ENCODE measurements around the gene NNT. TPM values are rescaled to one million over a fixed set of nuclear protein-coding genes. Genes with fewer than 3 reads are reported as not detected.
"Not testable (repeated sequence)": the region's sequence is repeated elsewhere in the genome, so short reads cannot be mapped to it uniquely, and the experiment has no call there.

NNT gene
- polyA plus RNA-seq, 3 donors from 2014 or later: 49.5 to 78.0 (median 60.6) TPM

DNA sequence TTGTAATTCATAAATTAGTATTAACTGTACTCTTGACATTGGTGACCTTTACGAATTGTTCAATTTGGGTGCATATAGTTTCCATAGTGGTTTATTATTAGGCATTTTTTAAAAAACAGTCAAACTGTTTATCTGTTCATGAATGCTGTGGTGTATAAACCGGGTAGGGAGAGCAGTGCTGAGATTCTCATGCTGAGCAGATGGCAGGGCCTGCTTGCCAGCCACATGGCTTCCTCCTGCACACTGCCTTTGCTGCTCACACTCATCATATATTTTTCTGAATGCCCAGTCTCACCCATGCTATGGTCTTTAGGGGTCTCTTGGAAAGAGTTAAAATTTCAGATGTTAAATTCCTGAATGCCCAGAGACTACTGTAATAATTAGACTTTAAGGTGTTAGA lies 40.8 kb downstream of the NNT start:
- peak overlapping the region in 1 of 6 donors; percentile 14 for H3K27ac Mint-ChIP-seq
- DNase-seq: no peak

DNA sequence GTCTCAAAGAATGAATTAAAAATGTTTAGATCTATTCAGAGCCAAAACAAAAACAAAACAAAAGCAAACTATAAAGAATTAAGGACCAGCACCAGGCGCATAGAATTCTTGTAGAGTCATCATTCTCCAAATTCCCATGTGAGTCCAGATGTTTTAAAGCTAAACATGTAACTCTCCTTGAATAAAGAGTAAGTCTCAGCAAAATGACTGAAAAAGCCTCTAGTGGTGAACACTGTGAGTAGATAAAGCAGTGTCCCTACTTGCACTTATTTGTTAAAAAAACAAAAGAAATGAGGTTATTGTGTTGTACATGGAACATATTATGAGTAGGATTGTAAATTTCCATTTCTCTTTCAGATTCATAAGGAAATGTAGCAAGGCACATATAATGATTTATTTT lies 44.0 kb downstream of the NNT start:
- H3K4me3 Mint-ChIP-seq: no peak overlapping the region
- peak overlapping the region in 1 of 6 donors; percentile 2 for H3K27ac Mint-ChIP-seq
- H3K36me3 Mint-ChIP-seq: peaks cover 12 to 39% (median 18%) of the 10 kb centered on the region in 3 donors
- H3K4me1 Mint-ChIP-seq: peaks cover 2 to 11% of the 10 kb centered on the region in 2 donors
- no peak for DNase-seq
- no peaks in the 10 kb centered on the region for H3K27me3 Mint-ChIP-seq (ENCODE audit: low read depth in 3 of 3)
- H3K9me3 Mint-ChIP-seq: no peaks in the 10 kb centered on the region

More for the DNA sequence above, 40.8 kb downstream of the NNT start:
- H3K27me3 Mint-ChIP-seq (ENCODE audit: low read depth in 3 of 3): no peaks in the 10 kb centered on the region
- H3K9me3 Mint-ChIP-seq: no peaks in the 10 kb centered on the region
- no peak overlapping the region for H3K4me3 Mint-ChIP-seq
- H3K36me3 Mint-ChIP-seq: peaks cover 0 to 21% (median 0%) of the 10 kb centered on the region in 3 donors
- H3K4me1 Mint-ChIP-seq: peaks cover 2 to 11% of the 10 kb centered on the region in 2 donors

DNA sequence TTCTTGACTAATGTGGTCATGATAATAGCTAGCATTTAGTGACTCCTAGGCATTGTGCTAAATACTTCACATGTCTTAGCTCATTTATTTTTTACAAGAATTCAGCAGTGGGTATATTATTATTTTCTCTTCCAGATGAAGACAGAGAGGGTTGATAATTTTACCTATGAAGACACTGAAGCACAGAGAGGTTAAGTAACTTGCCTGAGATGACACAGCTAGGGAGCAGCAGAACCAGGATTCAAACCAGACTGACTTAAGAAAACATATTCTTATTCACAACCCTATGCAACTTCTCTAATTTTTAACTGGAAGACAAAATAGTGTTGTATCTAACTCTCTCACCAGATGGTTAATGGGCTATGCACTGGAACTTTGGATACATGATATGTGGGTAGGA lies 44.8 kb downstream of the NNT start:
- no peak for DNase-seq
- Mint-ChIP-seq H3K4me1 (peaks cover 2 to 11% of the 10 kb centered on the region in 2 donors), H3K27me3 (ENCODE audit: low read depth in 3 of 3) (no peaks in the 10 kb centered on the region), H3K27ac (peak overlapping the region in 1 of 6 donors; percentile 24), H3K9me3 (no peaks in the 10 kb centered on the region), H3K4me3 (no peak overlapping the region), H3K36me3 (peaks cover 12 to 45% (median 23%) of the 10 kb centered on the region in 3 donors)

DNA sequence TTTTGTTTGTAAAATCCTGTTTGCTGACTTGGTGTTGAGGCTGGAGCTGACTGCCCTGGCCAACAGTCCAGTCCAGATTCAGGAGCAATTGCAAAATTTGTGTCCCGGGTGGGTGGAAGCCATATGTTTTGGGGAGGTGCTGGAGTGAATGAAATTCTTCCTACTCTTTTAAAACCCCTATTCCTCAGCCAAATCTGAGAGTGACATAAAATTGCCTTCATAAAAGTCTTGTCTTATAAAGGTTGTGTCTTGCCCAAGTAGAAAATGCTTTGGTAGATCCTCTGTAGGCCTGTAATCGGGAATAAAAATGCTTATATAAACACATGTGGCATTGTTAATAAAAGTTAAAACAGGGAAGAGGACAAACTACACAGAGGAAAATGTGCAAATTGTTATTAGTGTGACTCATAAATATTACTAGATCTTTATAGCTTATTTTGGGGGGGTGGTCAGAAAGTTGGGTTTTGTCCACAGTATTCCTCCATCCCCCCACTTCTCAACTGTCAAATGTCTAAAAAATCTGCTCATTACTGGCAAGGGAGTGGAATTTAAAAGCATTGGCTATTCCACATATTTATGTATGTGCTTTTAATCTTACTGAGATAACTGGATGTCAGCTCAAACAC lies 45.6 kb downstream of the NNT start:
- Mint-ChIP-seq H3K27me3 (ENCODE audit: low read depth in 3 of 3) (no peaks in the 10 kb centered on the region), H3K4me1 (peaks cover 1 to 4% of the 10 kb centered on the region in 2 donors), H3K4me3 (no peak overlapping the region), H3K36me3 (peaks cover 12 to 45% (median 23%) of the 10 kb centered on the region in 3 donors), H3K27ac (peak overlapping the region in 1 of 6 donors; percentile 32), H3K9me3 (no peaks in the 10 kb centered on the region)
- DNase-seq: no peak

DNA sequence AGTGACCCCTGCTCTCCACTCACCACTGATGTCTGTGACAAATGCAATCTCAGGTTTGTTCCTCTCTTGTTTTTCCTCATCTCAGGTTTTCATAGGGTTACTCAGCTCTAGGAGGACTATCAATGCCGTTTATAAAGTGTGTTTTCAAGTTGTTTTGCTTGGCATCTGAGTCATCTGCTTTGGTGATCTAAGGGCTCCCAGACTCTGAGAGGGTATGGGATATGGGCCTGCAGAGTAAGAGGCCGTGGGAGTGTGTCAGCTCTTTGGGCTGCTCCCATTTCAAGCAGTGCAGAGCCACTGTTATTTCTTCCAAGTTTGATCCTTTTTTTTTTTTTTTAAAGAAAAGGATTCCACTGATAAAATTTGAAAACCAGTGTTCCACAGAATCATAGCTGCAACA lies 46.3 kb downstream of the NNT start:
- no peaks in the 10 kb centered on the region for H3K27me3 Mint-ChIP-seq (ENCODE audit: low read depth in 3 of 3)
- no peaks in the 10 kb centered on the region for H3K9me3 Mint-ChIP-seq
- H3K27ac Mint-ChIP-seq: no peak overlapping the region
- no peaks in the 10 kb centered on the region for H3K4me1 Mint-ChIP-seq
- H3K36me3 Mint-ChIP-seq: peaks cover 12 to 49% (median 23%) of the 10 kb centered on the region in 3 donors
- no peak for DNase-seq
- no peak overlapping the region for H3K4me3 Mint-ChIP-seq

DNA sequence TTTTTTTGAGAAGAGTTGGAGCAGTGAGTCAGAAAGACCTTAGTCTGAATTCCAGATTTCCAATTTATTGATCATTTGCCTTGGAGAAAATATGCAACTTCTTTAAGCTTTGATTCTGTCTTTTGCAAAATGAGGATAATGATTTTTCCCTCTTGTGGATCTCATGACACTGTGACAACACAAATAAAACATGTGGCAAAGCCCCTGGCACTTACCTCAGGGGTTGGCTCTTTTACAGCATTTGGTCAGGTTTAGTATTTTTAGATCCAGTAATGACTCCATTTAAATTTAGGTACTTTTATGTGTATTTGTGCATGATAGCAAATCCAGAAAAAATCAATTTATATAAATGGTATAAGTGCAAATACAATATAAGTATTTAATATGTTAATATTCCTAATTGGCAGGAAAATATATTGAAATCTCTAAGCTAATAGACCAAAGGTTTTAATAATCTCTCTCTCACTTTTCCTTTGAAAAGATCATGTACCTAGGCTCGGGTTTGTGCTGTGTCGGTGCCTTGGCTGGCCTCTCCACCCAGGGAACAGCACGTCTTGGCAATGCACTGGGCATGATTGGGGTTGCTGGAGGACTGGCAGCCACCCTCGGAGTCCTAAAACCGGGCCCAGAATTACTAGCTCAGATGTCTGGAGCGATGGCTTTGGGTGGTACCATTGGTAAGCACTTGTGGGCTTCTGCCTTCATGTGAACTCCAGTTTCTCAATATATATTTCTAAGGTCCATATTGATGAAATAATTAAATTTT lies 49.7 kb downstream of the NNT start:
- Mint-ChIP-seq H3K4me1 (no peaks in the 10 kb centered on the region), H3K27ac (no peak overlapping the region), H3K4me3 (no peak overlapping the region), H3K27me3 (ENCODE audit: low read depth in 3 of 3) (no peaks in the 10 kb centered on the region), H3K9me3 (no peaks in the 10 kb centered on the region), H3K36me3 (peaks cover 16 to 49% (median 26%) of the 10 kb centered on the region in 3 donors)
- no peak for DNase-seq

DNA sequence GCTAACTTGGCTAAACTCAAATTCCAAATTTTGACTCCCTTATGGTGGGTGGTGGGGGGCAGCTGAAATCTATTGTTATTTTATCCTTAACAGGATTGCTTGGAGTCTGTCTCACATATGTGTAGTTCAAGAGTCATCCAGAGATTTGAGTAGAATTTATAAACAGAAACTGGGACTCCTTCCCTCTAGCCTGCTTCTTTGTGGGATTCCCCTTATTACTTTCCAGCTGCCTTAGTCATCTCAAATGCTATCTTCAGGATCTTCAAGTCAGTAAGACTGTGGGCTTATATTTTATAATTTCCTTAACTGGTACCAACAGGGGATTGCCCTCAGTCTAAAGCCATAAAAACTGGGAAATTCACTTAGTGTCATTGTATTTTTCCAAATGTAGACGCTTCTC lies 55.5 kb downstream of the NNT start:
- Mint-ChIP-seq H3K4me1 (peaks cover 0 to 9% of the 10 kb centered on the region in 2 donors), H3K9me3 (no peaks in the 10 kb centered on the region), H3K36me3 (peaks cover 27 to 48% (median 34%) of the 10 kb centered on the region in 3 donors), H3K27ac (peak overlapping the region in 2 of 6 donors; percentile 33 to 39), H3K27me3 (ENCODE audit: low read depth in 3 of 3) (no peaks in the 10 kb centered on the region), H3K4me3 (no peak overlapping the region)
- DNase-seq: no peak

DNA sequence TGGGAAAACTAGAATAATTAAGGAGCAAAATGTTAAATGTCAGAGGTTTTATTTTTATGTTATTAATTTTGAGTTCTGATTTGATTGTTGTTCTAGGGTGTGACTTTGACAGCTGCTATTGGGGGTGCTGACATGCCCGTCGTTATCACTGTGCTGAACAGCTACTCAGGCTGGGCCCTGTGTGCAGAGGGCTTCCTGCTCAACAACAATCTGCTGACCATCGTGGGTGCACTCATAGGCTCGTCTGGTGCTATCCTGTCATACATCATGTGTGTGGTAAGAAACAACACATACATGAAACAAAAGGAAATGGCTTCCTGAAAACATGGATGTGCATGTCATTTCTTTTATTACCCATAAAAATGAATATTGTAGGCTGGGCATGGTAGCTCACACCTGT lies 56.1 kb downstream of the NNT start:
- DNase-seq: no peak
- H3K36me3 Mint-ChIP-seq: peaks cover 27 to 52% (median 36%) of the 10 kb centered on the region in 3 donors
- peak overlapping the region in 2 of 6 donors; percentile 33 to 39 for H3K27ac Mint-ChIP-seq
- no peaks in the 10 kb centered on the region for H3K9me3 Mint-ChIP-seq
- no peaks in the 10 kb centered on the region for H3K27me3 Mint-ChIP-seq (ENCODE audit: low read depth in 3 of 3)
- peaks cover 0 to 15% of the 10 kb centered on the region in 2 donors for H3K4me1 Mint-ChIP-seq
- no peak overlapping the region for H3K4me3 Mint-ChIP-seq

DNA sequence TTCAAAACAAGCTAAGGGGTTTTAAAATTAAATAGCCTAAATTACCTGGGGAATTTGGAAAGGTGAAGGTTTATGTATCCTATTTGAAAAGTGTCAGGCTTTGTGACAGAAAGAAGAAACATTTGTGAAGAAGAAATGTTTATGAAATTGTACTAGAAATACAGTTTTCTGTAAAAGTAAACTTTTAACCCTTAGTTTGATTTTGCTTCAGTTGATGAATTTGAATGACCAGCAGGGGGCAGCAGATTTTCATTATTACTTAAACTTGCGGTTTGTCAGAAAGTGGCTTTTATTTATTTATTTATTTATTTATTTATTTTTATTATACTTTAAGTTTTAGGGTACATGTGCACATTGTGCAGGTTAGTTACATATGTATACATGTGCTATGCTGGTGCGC lies 58.1 kb downstream of the NNT start:
- no peak overlapping the region for H3K4me3 Mint-ChIP-seq
- no peaks in the 10 kb centered on the region for H3K27me3 Mint-ChIP-seq (ENCODE audit: low read depth in 3 of 3)
- H3K9me3 Mint-ChIP-seq: no peaks in the 10 kb centered on the region
- DNase-seq: peak in 1 of 3 donors; percentile 9
- H3K36me3 Mint-ChIP-seq: peaks cover 27 to 48% (median 36%) of the 10 kb centered on the region in 3 donors
- peaks cover 0 to 15% of the 10 kb centered on the region in 2 donors for H3K4me1 Mint-ChIP-seq
- H3K27ac Mint-ChIP-seq: no peak overlapping the region

DNA sequence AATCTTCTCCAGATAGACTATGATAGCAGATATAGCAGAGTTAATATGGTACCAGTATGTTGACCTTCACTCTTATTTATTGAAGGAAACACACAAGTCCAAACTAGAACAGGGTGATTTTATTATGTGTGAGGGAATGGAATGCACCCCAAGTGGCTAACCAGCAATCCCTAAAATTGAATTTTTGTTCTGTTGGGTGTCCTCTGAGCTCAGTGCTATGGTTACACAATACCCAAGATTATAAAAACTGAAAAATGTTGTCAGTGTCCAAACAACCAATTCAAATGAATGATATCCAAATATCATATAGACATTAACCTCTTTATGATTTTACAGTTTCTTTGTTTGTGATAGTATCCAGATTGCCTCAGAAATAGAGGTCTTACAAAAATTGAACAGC lies 60.9 kb downstream of the NNT start:
- DNase-seq: no peak
- Mint-ChIP-seq H3K27ac (no peak overlapping the region), H3K27me3 (ENCODE audit: low read depth in 3 of 3) (no peaks in the 10 kb centered on the region), H3K36me3 (peaks cover 23 to 41% (median 34%) of the 10 kb centered on the region in 3 donors), H3K4me3 (no peak overlapping the region), H3K4me1 (peaks cover 1 to 15% of the 10 kb centered on the region in 2 donors), H3K9me3 (no peaks in the 10 kb centered on the region)

DNA sequence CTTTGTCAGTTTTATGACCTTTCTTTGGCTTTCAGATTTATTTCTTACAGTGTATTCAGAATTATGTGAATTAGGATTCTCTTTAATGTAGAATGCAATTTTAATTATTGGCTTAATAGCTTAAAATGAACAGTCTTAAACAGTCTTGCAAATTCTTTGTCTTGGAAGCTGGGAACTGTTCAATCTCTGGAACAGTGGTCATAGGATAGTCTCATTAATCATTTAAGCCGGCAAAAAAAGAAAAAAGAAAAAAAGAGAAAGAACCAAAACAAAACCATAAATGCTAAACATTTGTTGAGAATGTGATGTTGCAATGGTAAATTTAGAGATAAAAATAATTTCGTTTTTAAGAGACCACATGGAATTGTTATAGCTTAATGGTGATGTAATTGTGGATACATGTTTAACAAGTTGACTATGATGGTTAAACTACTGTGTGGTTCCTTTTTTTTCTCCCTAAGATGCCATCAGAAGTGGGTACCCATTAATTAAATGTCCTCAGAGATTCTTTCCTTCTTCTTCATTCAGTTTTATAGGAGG lies 61.6 kb downstream of the NNT start:
- no peaks in the 10 kb centered on the region for H3K27me3 Mint-ChIP-seq (ENCODE audit: low read depth in 3 of 3)
- H3K4me3 Mint-ChIP-seq: no peak overlapping the region
- peaks cover 1 to 15% of the 10 kb centered on the region in 2 donors for H3K4me1 Mint-ChIP-seq
- H3K9me3 Mint-ChIP-seq: no peaks in the 10 kb centered on the region
- peaks cover 22 to 40% (median 33%) of the 10 kb centered on the region in 3 donors for H3K36me3 Mint-ChIP-seq
- H3K27ac Mint-ChIP-seq: no peak overlapping the region
- DNase-seq: no peak

DNA sequence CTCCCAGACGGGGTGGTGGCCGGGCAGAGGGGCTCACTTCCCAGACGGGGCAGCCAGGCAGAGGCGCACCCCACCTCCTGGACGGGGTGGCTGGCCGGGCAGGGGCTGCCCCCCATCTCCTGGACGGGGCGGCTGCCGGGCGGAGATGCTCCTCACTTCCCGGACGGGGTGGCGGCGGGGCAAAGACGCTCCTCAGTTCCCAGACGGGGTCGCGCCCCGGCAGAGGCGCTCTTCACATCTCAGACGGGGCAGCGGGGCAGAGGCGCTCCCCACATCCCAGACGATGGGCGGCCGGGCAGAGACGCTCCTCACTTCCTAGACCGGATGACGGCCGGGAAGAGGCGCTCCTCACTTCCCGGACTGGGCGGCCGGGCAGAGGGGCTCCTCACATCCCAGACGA lies 62.8 kb downstream of the NNT start:
- H3K27me3 Mint-ChIP-seq (ENCODE audit: low read depth in 3 of 3); H3K4me3 Mint-ChIP-seq; H3K9me3 Mint-ChIP-seq; H3K27ac Mint-ChIP-seq; DNase-seq: not testable (repeated sequence)
- H3K36me3 Mint-ChIP-seq: peaks cover 14 to 37% (median 28%) of the 10 kb centered on the region in 3 donors
- H3K4me1 Mint-ChIP-seq: peaks cover 7 to 18% of the 10 kb centered on the region in 2 donors

DNA sequence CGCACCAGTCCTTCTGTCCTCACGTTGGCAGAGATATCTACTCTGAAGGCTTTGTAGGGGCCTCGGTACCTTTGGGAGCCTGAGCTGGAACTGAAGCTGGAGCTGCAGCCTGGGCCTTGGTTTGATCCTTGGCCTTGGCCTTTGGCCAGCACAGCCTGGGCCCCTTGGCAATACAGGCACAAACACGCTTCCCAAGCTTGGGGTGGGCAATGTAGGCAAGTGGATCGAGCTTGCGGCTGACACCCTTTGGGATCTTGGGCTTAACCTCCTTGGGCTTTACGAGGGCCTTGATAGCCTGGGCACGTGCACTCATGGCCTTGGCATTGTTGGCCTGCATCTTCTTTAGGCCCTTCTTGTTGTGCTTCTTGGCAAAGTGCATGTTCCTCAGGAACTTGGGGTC lies 63.7 kb downstream of the NNT start:
- not testable (repeated sequence) for H3K27me3 Mint-ChIP-seq (ENCODE audit: low read depth in 3 of 3); H3K27ac Mint-ChIP-seq; DNase-seq; H3K9me3 Mint-ChIP-seq; H3K4me3 Mint-ChIP-seq
- H3K4me1 Mint-ChIP-seq: peaks cover 12 to 27% of the 10 kb centered on the region in 2 donors
- peaks cover 10 to 32% (median 26%) of the 10 kb centered on the region in 3 donors for H3K36me3 Mint-ChIP-seq

DNA sequence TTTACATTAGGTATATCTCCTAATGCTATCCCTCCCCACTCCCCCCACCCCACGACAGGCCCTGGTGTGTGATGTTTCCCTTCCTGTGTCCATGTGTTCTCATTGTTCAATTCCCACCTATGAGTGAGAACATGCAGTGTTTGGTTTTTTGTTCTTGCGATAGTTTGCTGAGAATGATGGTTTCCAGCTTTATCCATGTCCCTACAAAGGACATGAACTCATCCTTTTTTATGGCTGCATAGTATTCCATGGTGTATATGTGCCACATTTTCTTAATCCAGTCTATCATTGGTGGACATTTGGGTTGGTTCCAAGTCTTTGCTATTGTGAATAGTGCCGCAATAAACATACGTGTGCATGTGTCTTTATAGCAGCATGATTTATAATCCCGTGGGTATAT lies 64.4 kb downstream of the NNT start:
- DNase-seq; H3K9me3 Mint-ChIP-seq; H3K4me3 Mint-ChIP-seq; H3K27me3 Mint-ChIP-seq (ENCODE audit: low read depth in 3 of 3); H3K27ac Mint-ChIP-seq: not testable (repeated sequence)
- Mint-ChIP-seq H3K4me1 (peaks cover 12 to 32% of the 10 kb centered on the region in 2 donors), H3K36me3 (peaks cover 4 to 33% (median 23%) of the 10 kb centered on the region in 3 donors)

All from immature natural killer cell (primary cell).